Erythroblast (primary cell): ENCODE data around the gene PSMF1.

Experiments
- GATA1 ChIP-seq: IDR thresholded peaks from 2 replicates; pipeline ENCODE4 v1.6.1; 2011; ENCODE audit warnings: low read depth, mild to moderate bottlenecking, control low read depth, low read length, moderate library complexity
- POLR2A ChIP-seq: IDR thresholded peaks from 2 replicates; pipeline ENCODE4 v1.6.1; 2011; ENCODE audit warnings: mild to moderate bottlenecking, low read length

DNA sequence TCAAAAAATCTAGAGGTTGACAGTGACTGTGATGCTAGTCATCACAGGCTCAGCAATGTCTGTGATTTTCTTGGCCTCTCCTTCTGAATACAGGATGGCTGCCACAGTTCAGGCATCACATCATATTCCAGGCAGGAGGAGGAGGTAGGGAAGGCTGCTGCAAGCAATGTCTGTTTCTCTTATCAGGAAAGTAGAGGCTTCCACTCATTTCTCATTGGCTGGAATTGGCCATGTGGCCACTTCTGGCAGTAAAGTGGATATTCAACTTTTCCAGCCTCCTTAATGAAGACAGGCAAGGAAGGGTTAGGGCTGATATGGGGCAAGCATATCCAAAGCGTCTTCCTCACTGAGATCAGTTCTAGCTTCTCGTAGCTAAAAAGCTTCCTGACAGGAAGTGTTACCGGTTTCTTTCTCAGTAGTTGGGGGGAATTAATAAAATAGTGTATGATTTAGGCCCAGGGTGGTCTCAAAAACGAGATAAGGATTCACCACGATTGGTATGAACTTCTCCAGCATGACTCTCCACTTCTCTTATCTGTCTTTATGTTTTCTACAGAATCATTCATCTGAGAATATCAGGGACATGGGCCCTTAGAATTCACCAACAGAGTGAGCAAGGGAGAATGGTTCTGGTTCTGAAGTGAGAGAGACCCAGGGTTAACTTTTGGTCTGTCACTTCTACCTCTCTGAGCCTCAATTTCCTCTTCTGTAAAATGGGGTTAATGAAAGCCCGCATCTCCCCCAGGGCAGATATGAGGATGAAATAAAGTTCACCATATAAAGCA is 32.7 kb upstream of the PSMF1 start:
- TF ChIP-seq POLR2A (no peak), GATA1 (no peak)
